SH-SY5Y (cell line): ENCODE results near the gene TADA3.

Experiments
- GATA2 ChIP-seq: IDR thresholded peaks from 2 replicates; pipeline ENCODE4 v1.6.1; 2011; ENCODE audit warnings: mild to moderate bottlenecking, low read depth, low read length
- GATA3 ChIP-seq: IDR thresholded peaks from 2 replicates; pipeline ENCODE4 v1.6.1; 2011; ENCODE audit warnings: low read depth, mild to moderate bottlenecking, low read length, moderate library complexity

TADA3 gene

DNA sequence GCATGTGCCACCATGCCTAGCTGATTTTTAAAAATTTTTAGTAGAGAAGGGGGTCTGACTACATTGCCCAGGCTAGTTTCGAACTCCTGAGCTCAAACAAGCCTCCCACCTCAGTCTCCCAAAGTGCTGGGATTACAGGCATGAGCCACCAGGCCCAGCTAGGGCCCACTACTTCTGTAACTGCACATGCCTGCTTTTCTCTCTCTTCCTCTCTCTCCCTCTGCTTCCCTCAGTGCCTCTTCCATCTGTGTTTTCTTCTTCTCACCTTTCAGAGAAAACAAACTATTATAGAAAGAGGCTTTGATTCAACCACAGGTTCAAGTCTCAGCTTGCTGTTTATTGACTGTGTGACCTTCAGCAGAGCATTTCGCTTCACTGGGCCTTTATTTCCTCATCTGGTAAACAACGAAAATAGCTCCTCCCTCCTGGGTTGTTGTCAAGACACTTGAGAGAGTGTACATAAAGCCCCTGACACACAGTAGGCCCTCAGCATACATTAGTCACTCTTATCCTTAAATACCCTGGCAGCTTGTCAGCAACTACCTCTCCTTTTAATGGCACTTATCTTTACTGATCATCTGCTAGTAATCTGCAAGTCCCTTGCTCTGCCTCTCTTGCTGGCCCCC lies 10.2 kb downstream of the TADA3 start:
- TF ChIP-seq GATA2 (no peak), GATA3 (no peak)

DNA sequence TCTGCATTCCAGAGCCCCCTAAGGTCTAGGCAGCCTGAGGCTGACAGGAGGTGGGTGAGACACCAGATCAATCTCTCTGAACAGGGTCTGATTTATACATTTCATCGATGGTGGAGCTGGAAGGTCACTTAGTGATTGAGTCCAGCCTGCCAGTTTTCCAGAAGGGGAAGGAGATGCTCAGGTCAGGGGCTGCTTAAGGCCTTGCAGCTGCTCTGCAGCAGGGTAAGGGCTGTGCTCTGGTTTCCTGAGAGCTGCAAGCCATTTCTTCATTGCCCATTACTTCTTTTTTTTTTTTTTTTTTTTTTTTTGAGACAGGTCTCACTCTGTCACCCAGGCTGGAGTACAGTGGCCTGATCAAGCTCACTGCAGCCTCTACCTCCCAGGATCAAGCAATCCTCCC lies 10.7 kb downstream of the TADA3 start:
- no peak for TF ChIP-seq GATA3
- no peak for TF ChIP-seq GATA2

GRCh38 chr3:9780910-9781309 lies 11.4 kb downstream of the TADA3 start:
- TF ChIP-seq GATA2 (no peak), GATA3 (no peak)

DNA sequence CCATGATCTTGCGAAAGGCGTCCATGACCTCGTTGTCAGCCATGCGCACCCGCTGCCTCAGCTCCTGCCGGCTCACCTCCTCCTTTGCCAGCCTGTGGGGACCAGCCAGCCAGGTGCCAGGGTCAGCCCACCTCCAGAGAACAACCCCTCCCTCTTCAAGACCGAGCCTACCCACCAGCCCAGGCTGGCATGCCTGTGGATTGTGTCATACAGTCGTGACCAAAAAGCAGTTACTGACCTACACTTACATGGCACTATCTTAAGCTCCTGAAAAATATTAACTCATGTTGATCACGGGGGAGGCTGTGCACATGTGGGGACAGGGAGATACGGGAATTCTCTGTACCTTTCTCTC lies 11.8 kb downstream of the TADA3 start:
- TF ChIP-seq GATA2: no peak
- no peak for TF ChIP-seq GATA3

DNA sequence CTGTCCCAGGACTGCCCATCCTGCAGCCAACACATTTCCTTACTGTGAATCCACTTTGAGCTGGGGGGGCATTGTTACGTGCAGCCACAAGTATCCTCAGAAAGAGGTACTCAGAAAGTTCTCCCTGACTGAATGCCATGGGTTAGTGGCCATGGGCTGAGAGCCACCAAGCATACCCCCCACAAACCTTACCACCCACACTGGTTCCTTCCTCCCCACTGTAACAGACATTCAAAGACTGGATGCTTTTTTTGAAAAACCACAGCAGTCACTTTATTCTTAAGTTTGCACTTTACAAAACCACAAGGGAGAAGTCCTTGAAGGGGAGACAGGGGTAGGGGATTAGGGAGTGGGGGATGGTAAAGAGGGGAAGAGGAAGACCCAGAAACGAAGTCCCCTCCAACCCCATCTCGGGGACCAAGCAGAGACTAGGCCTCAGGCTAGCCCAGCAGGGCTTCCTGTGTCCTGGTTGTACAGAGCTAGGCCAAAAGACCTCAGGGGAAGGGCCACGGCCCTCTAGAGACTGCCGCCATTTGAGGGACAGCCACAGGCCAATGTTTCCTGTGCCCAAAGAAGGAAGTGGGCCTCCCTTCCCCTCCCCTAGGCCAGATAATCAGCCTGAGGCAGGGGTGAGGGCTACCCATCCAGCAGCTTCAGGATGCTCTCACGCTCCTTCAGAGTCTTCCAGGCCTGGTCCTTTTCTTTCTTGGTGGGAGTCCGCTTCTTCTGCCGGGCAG lies 12.4 kb downstream of the TADA3 start:
- TF ChIP-seq GATA3: no peak

GRCh38 chr3:9779075-9779593 lies 13.1 kb downstream of the TADA3 start:
- TF ChIP-seq GATA2 (no peak), GATA3 (no peak)

- no peak for TF ChIP-seq GATA3
- no peak for TF ChIP-seq GATA2
These were observed 13.9 kb downstream of the TADA3 start for GRCh38 chr3:9778143-9779074.

- TF ChIP-seq GATA2 (no peak), GATA3 (no peak)
These were observed 14.6 kb downstream of the TADA3 start for GRCh38 chr3:9777694-9778021.

- no peak for TF ChIP-seq GATA3
These were observed 15.2 kb downstream of the TADA3 start for GRCh38 chr3:9776896-9777693.

DNA sequence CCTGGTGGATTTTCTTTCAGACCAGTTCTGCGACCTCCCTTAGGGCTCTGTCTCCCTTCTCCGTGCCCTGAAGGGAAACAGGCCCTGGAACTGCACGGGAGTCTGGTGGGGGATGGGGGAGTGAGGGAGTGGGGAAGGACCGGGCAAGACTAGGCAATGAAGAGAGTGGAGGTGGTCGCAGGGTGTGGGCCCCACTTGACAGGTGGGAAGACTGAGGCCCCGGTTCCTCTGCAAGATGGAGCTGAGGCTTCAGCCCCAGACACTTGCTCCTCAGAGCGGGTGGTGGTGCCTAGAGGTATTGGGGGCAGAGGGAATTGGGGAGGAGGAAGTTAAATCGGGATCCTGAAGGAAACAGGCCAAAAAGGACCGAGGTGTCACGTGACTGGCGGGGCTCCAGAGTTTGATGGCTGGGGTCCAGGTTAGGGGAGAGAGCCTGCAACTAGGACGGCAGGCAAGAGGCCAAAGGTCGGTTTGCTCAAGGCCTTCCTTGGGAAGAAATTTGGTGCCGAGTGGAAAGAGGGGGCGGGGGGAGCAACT lies 21.9 kb downstream of the TADA3 start:
- TF ChIP-seq GATA3 (no peak), GATA2 (no peak)

- TF ChIP-seq GATA2 (no peak), GATA3 (no peak)
These were observed 22.6 kb downstream of the TADA3 start, which contains the start of gene CAMK1 for GRCh38 chr3:9769426-9770275. TSS of gene CAMK1 (minus strand) at chr3:9769947. CDS start at chr3:9767749, 2,198 bp downstream.

- TF ChIP-seq GATA3 (no peak), GATA2 (no peak)
These were observed 23.3 kb downstream of the TADA3 start for GRCh38 chr3:9769012-9769411.

GRCh38 chr3:9768141-9768775 lies 24.0 kb downstream of the TADA3 start:
- TF ChIP-seq GATA3 (no peak), GATA2 (no peak)

GRCh38 chr3:9767418-9767817 lies 24.9 kb downstream of the TADA3 start:
- TF ChIP-seq GATA2 (no peak), GATA3 (no peak)
